Common myeloid progenitor, CD34-positive (primary cell): ENCODE data around the gene STX16.

ENCODE experiments used
- CTCF ChIA-PET: fragments of 350-600 bp; sonication (Branson Sonifier 250); formaldehyde crosslinking; loops from one replicate; lab custom pipeline; 2021; ENCODE audit warnings: antibody characterized with exemption; lab: Charles Lee
- POLR2A ChIA-PET: fragments of 350-600 bp; sonication (Branson Sonifier 250); formaldehyde crosslinking; loops from one replicate; lab custom pipeline; 2021; ENCODE audit warnings: antibody characterized with exemption; lab: Charles Lee
- DNase-seq, 3 donors: peaks; one replicate each; pipeline versions ENCODE4 v3.0.0 to v3.0.0-alpha.2; 2013
- H3K27ac ChIP-seq, 2 experiments: 1 replicate in 1 of 2; 2 replicates in 1 of 2; pipeline ENCODE4 v1.7.0; 2013; ENCODE audit warnings: inconsistent platforms in 2 of 2, low read length in 2 of 2, mild to moderate bottlenecking in 2 of 2, low read depth in 1 of 2, moderate library complexity in 1 of 2; ENCODE audit not compliant: severe bottlenecking in 2 of 2, insufficient read depth in 1 of 2, poor library complexity in 1 of 2
- H3K27me3 ChIP-seq, 5 experiments: replicated peaks in 2 of 5; 1 replicate in 3 of 5; 2 replicates in 2 of 5; pipeline versions ENCODE4 v1.6.1 to v1.7.0; 2013; ENCODE audit warnings: low read length in 4 of 5, mild to moderate bottlenecking in 2 of 5, moderate library complexity in 2 of 5, inconsistent platforms in 1 of 5; ENCODE audit not compliant: insufficient read depth in 5 of 5, control insufficient read depth in 4 of 5
- H3K36me3 ChIP-seq, 4 experiments: 1 replicate in 2 of 4; 2 replicates in 2 of 4; pipeline versions ENCODE4 v1.6.1 to v1.7.0; 2013; ENCODE audit warnings: low read length in 3 of 4, control low read depth in 1 of 4, mild to moderate bottlenecking in 1 of 4; ENCODE audit not compliant: control insufficient read depth in 4 of 4, insufficient read depth in 4 of 4
- H3K4me1 ChIP-seq, 4 experiments: 1 replicate in 3 of 4; 2 replicates in 1 of 4; pipeline versions ENCODE4 v1.6.1 to v1.7.1; 2013; ENCODE audit warnings: low read length in 3 of 4, mild to moderate bottlenecking in 3 of 4, control low read depth in 1 of 4, inconsistent platforms in 1 of 4, moderate library complexity in 1 of 4; ENCODE audit not compliant: control insufficient read depth in 4 of 4, insufficient read depth in 4 of 4; ENCODE audit errors: control extremely low read depth in 1 of 4
- H3K4me3 ChIP-seq, 7 experiments: 1 replicate in 4 of 7; 2 replicates in 3 of 7; pipeline versions ENCODE4 v1.5.1 to v1.7.0; 2013; ENCODE audit warnings: mild to moderate bottlenecking in 7 of 7, low read length in 6 of 7, moderate library complexity in 6 of 7, inconsistent platforms in 2 of 7, low read depth in 2 of 7, control low read depth in 1 of 7; ENCODE audit not compliant: insufficient read depth in 4 of 7, control insufficient read depth in 1 of 7; ENCODE audit errors: extremely low read depth in 1 of 7
- H3K9me3 ChIP-seq, 5 experiments: 1 replicate in 4 of 5; 2 replicates in 1 of 5; pipeline versions ENCODE4 v1.6.1 to v1.7.1; 2013; ENCODE audit warnings: low read length in 4 of 5, mild to moderate bottlenecking in 2 of 5, inconsistent platforms in 1 of 5, low read depth in 1 of 5, moderate library complexity in 1 of 5; ENCODE audit not compliant: control insufficient read depth in 4 of 5, insufficient read depth in 2 of 5; ENCODE audit errors: control extremely low read depth in 1 of 5
- WGBS: methylation state at CpG from one replicate; pipeline ENCODE4 v1.1.5; 2013; ENCODE audit not compliant: insufficient coverage; 5-methylcytosine and 5-hydroxymethylcytosine counted together

Gene STX16

GRCh38 chr20:58715801-58716475, 64.9 kb downstream of the STX16 start:
- H3K36me3 ChIP-seq: peaks cover 0 to 2% (median 0%) of the 10 kb centered on the region in 4 experiments
- 99% methylated on average over 16 of the region's 18 CpGs for WGBS
- DNase-seq: no peak
- no peak overlapping the region for H3K4me3 ChIP-seq
- H3K27me3 ChIP-seq: peaks cover 0 to 4% (median 0%) of the 10 kb centered on the region in 5 experiments
- no peaks in the 10 kb centered on the region for H3K4me1 ChIP-seq
- H3K9me3 ChIP-seq: no peaks in the 10 kb centered on the region
- H3K27ac ChIP-seq: no peak overlapping the region
- POLR2A ChIA-PET: no interaction called here
- CTCF ChIA-PET: no interaction called here

- WGBS: 97% methylated on average over 23 of the region's 23 CpGs
- H3K36me3 ChIP-seq: peaks cover 0 to 2% (median 0%) of the 10 kb centered on the region in 4 experiments
- H3K4me1 ChIP-seq: no peaks in the 10 kb centered on the region
- H3K4me3 ChIP-seq: no peak overlapping the region
- ChIA-PET CTCF (no interaction called here), POLR2A (no interaction called here)
- no peak for DNase-seq
- no peak overlapping the region for H3K27ac ChIP-seq
- no peaks in the 10 kb centered on the region for H3K9me3 ChIP-seq
- peaks cover 0 to 7% (median 0%) of the 10 kb centered on the region in 5 experiments for H3K27me3 ChIP-seq
These were observed 65.6 kb downstream of the STX16 start for GRCh38 chr20:58716476-58717277.

GRCh38 chr20:58717278-58718091, 66.4 kb downstream of the STX16 start:
- Histone ChIP-seq H3K27ac (no peak overlapping the region), H3K4me3 (no peak overlapping the region), H3K9me3 (no peaks in the 10 kb centered on the region), H3K4me1 (no peaks in the 10 kb centered on the region), H3K27me3 (peaks cover 0 to 15% (median under 1%) of the 10 kb centered on the region in 5 experiments), H3K36me3 (peaks cover 0 to 2% (median 0%) of the 10 kb centered on the region in 4 experiments)
- no peak for DNase-seq
- ChIA-PET POLR2A (no interaction called here), CTCF (no interaction called here)
- WGBS: 95% methylated on average over 19 of the region's 23 CpGs

GRCh38 chr20:58718121-58718563, 67.1 kb downstream of the STX16 start:
- DNase-seq: no peak
- Histone ChIP-seq H3K36me3 (peaks cover 0 to 2% (median 0%) of the 10 kb centered on the region in 4 experiments), H3K27me3 (peaks cover 0 to 22% (median 5%) of the 10 kb centered on the region in 5 experiments), H3K9me3 (no peaks in the 10 kb centered on the region), H3K4me1 (no peaks in the 10 kb centered on the region), H3K27ac (no peak overlapping the region), H3K4me3 (no peak overlapping the region)
- CTCF ChIA-PET: no interaction called here
- 95% methylated on average over 15 of the region's 15 CpGs for WGBS
- POLR2A ChIA-PET: no interaction called here

GRCh38 chr20:58718729-58719128, 67.6 kb downstream of the STX16 start:
- Histone ChIP-seq H3K4me1 (no peaks in the 10 kb centered on the region), H3K27me3 (peaks cover 0 to 27% (median 7%) of the 10 kb centered on the region in 5 experiments), H3K4me3 (no peak overlapping the region), H3K36me3 (peaks cover 0 to 2% (median 0%) of the 10 kb centered on the region in 4 experiments), H3K9me3 (no peaks in the 10 kb centered on the region), H3K27ac (no peak overlapping the region)
- ChIA-PET CTCF (no interaction called here), POLR2A (no interaction called here)
- 92% methylated on average over 7 of the region's 10 CpGs for WGBS
- DNase-seq: no peak

GRCh38 chr20:58719258-58719657, 68.2 kb downstream of the STX16 start:
- WGBS: 100% methylated on average over 5 of the region's 7 CpGs
- ChIA-PET CTCF (no interaction called here), POLR2A (no interaction called here)
- Histone ChIP-seq H3K27ac (no peak overlapping the region), H3K36me3 (no peaks in the 10 kb centered on the region), H3K9me3 (no peaks in the 10 kb centered on the region), H3K27me3 (peaks cover 0 to 27% (median 7%) of the 10 kb centered on the region in 5 experiments), H3K4me1 (no peaks in the 10 kb centered on the region), H3K4me3 (no peak overlapping the region)
- DNase-seq: no peak
